B cell (primary cell): ENCODE results near the gene ANKRD37. TPM values are rescaled to one million over a fixed set of nuclear protein-coding genes. Genes with fewer than 3 reads are reported as not detected.
A peak's percentile ranks its signal among the peaks of the same experiment; 100 is the strongest.

ENCODE experiments used
- ATAC-seq: fragments of 200-7000 bp; cut with Tn5 transposase; one replicate; pipeline ENCODE4 v1.10.0; 2021; ENCODE audit warnings: low read depth, mild to moderate bottlenecking, moderate number of reproducible peaks, moderate library complexity
- CTCF ChIA-PET: fragments of 350-600 bp; sonication (Branson Sonifier 250); formaldehyde crosslinking; loops from one replicate; lab custom pipeline; 2021; ENCODE audit warnings: antibody characterized with exemption, inconsistent platforms; lab: Charles Lee
- POLR2A ChIA-PET: fragments of 350-600 bp; sonication (Branson Sonifier 250); formaldehyde crosslinking; loops from one replicate; lab custom pipeline; 2021; ENCODE audit warnings: antibody characterized with exemption; lab: Charles Lee
- DNase-seq: peaks from one replicate; pipeline ENCODE4 v3.0.0; 2013
- H2AFZ ChIP-seq: 2 replicates; pipeline ENCODE4 v1.6.1; 2012; ENCODE audit warnings: mild to moderate bottlenecking, low read depth, low read length; ENCODE audit not compliant: insufficient read depth, poor library complexity, severe bottlenecking
- H3K27ac ChIP-seq, 2 donors: 1 replicate in 1 of 2; 2 replicates in 1 of 2; pipeline ENCODE4 v1.5.1; 2012 to 2013; ENCODE audit warnings: low read length in 2 of 2, mild to moderate bottlenecking in 2 of 2, moderate library complexity in 1 of 2
- H3K27me3 ChIP-seq, 4 experiments: fragments of 200-600 bp in 1 of 4; sonication (generic) in 1 of 4; replicated peaks in 1 of 4; 1 replicate in 2 of 4; 2 replicates in 2 of 4; pipeline versions ENCODE4 v1.6.1 to v1.7.0; 2013 to 2016; ENCODE audit warnings: low read length in 3 of 4, mild to moderate bottlenecking in 2 of 4, mixed read lengths in 1 of 4, moderate library complexity in 1 of 4; ENCODE audit not compliant: insufficient read depth in 4 of 4, control insufficient read depth in 3 of 4; ENCODE audit errors: control extremely low read depth in 1 of 4
- H3K36me3 ChIP-seq, 2 experiments: replicated peaks in 1 of 2; 1 replicate in 1 of 2; 2 replicates in 1 of 2; pipeline versions ENCODE4 v1.6.1 to v1.7.1; 2013; ENCODE audit warnings: low read length in 1 of 2; ENCODE audit not compliant: insufficient read depth in 2 of 2, control insufficient read depth in 1 of 2; ENCODE audit errors: control extremely low read depth in 1 of 2, extremely low read depth in 1 of 2
- H3K4me1 ChIP-seq, 2 donors: fragments of 200-600 bp in 1 of 2; sonication (generic) in 1 of 2; 1 replicate in 1 of 2; 2 replicates in 1 of 2; pipeline versions ENCODE4 v1.5.1 to v1.6.1; 2013 to 2017; ENCODE audit warnings: low read length in 2 of 2; ENCODE audit not compliant: control insufficient read depth in 2 of 2, insufficient read depth in 2 of 2
- H3K4me2 ChIP-seq: replicated peaks from 2 replicates; pipeline ENCODE3; 2012; ENCODE audit warnings: mild to moderate bottlenecking, low read depth, low read length; ENCODE audit not compliant: poor library complexity, severe bottlenecking
- H3K4me3 ChIP-seq, 5 experiments: fragments of 200-600 bp in 1 of 5; sonication (generic) in 1 of 5; 1 replicate in 3 of 5; 2 replicates in 2 of 5; pipeline versions ENCODE4 v1.5.1 to v1.7.0; 2011 to 2016; ENCODE audit warnings: low read length in 4 of 5, mild to moderate bottlenecking in 4 of 5, low read depth in 2 of 5, control low read depth in 1 of 5, moderate library complexity in 1 of 5; ENCODE audit not compliant: insufficient read depth in 1 of 5; ENCODE audit errors: control extremely low read depth in 1 of 5, extremely low read depth in 1 of 5
- H3K79me2 ChIP-seq: fragments of 200-600 bp; sonication (generic); one replicate; pipeline ENCODE4 v1.6.0; 2016; ENCODE audit warnings: low read length; ENCODE audit not compliant: control insufficient read depth, insufficient read depth
- H3K9ac ChIP-seq: fragments of 200-600 bp; sonication (generic); 2 replicates; pipeline ENCODE4 v1.6.1; 2017; ENCODE audit warnings: mild to moderate bottlenecking, low read length, moderate library complexity
- H3K9me3 ChIP-seq, 3 donors: one replicate each; pipeline versions ENCODE4 v1.6.1 to v1.7.1; 2013; ENCODE audit warnings: low read length in 2 of 3; ENCODE audit not compliant: control insufficient read depth in 2 of 3, insufficient read depth in 1 of 3; ENCODE audit errors: control extremely low read depth in 1 of 3
- H4K20me1 ChIP-seq: 2 replicates; pipeline ENCODE4 v1.6.0; 2012; ENCODE audit warnings: mild to moderate bottlenecking, low read length; ENCODE audit not compliant: insufficient read depth, control insufficient read depth, poor library complexity, severe bottlenecking
- H3K27ac Mint-ChIP-seq: one replicate; pipeline ENCODE4 v1.8.0; 2021; ENCODE audit warnings: mixed read lengths
- H3K27me3 Mint-ChIP-seq: one replicate; pipeline ENCODE4 v1.8.0; 2021; ENCODE audit warnings: mixed read lengths
- H3K4me1 Mint-ChIP-seq: one replicate; pipeline ENCODE4 v1.8.0; 2021; ENCODE audit warnings: mixed read lengths
- H3K4me3 Mint-ChIP-seq: one replicate; pipeline ENCODE4 v1.8.0; 2021; ENCODE audit warnings: mixed read lengths
- H3K9me3 Mint-ChIP-seq: one replicate; pipeline ENCODE4 v1.8.0; 2022; ENCODE audit warnings: mixed read lengths; ENCODE audit not compliant: insufficient read depth
- CTCF ChIP-seq: fragments of 200-600 bp; IDR thresholded peaks from one replicate; pipeline ENCODE4 v1.8.0; 2022; ENCODE audit warnings: antibody characterized with exemption, mild to moderate bottlenecking
- EZH2 ChIP-seq: IDR thresholded peaks from 2 replicates; pipeline ENCODE4 v1.6.1; 2012; ENCODE audit warnings: borderline replicate concordance, low read depth, mild to moderate bottlenecking, moderate library complexity, low read length; ENCODE audit not compliant: insufficient read depth, poor library complexity, severe bottlenecking
- whole genome bisulfite sequencing: methylation state at CpG from one replicate; pipeline ENCODE4 v1.1.5; 2013; ENCODE audit warnings: missing lambda C conversion rate; ENCODE audit not compliant: insufficient coverage; 5-methylcytosine and 5-hydroxymethylcytosine counted together
- intact Hi-C: fragments of 100-400 bp; cut with micrococcal nuclease; formaldehyde crosslinking; loops from one replicate; pipeline ENCODE4 v1.10.0; 2022
- polyA plus RNA-seq: library from polyadenylated mRNA; depleted of rRNA; stranded (reverse); fragments of >200 nt; gene quantifications from 2 replicates; pipeline ENCODE4 v1.2.3, GENCODE V29; 2012
- total RNA-seq, 2 donors: library from RNA; stranded (reverse); fragments of 120-200 nt in 1 of 2; gene quantifications; 1 replicate in 1 of 2; 2 replicates in 1 of 2; pipeline versions ENCODE4 v1.2.3 to v1.2.4, GENCODE V29; 2013 to 2022

ANKRD37 gene
- total and polyA plus RNA-seq, 2 donors (not counting 1 experiment from before 2014, with no cell fraction given), result 29.6 to 30.6 TPM

GRCh38 chr4:185398618-185399017 is 2.0 kb downstream of the ANKRD37 start:
- H3K36me3 ChIP-seq, result peaks cover 0 to 13% of the 10 kb centered on the region in 2 experiments
- ATAC-seq (no peak), DNase-seq (peak; percentile 30)
- WGBS, result no CpG with 5 or more reads among the region's 2 CpGs
- intact Hi-C loops, result loop anchor here (5.0 to 10.0 kb wide), 4 partner anchors 571 to 1891 kb away; partner anchors contain the start of genes ACSL1, CYP4V2 and ING2
- peak overlapping the region in 1 of 2 donors; percentile 23 for H3K27ac ChIP-seq
- peak overlapping the region; percentile 56 for H3K4me3 Mint-ChIP-seq
- H3K9ac ChIP-seq, result no peak overlapping the region
- H3K4me1 ChIP-seq, result peaks cover 19 to 20% of the 10 kb centered on the region in 2 donors
- H3K4me2 ChIP-seq, result peak overlapping the region; percentile 9
- no peak for TF ChIP-seq EZH2
- no peak for TF ChIP-seq CTCF
- peaks cover 38% of the 10 kb centered on the region for H3K4me1 Mint-ChIP-seq
- H3K4me3 ChIP-seq, result no peak overlapping the region
- no peaks in the 10 kb centered on the region for H3K9me3 Mint-ChIP-seq
- H2AFZ ChIP-seq, result no peak overlapping the region
- no peaks in the 10 kb centered on the region for H4K20me1 ChIP-seq
- no peaks in the 10 kb centered on the region for H3K79me2 ChIP-seq
- no peaks in the 10 kb centered on the region for H3K9me3 ChIP-seq
- peak overlapping the region; percentile 50 for H3K27ac Mint-ChIP-seq
- H3K27me3 ChIP-seq, result no peaks in the 10 kb centered on the region
- H3K27me3 Mint-ChIP-seq, result no peaks in the 10 kb centered on the region
- POLR2A ChIA-PET, result interaction anchor here (1.4 kb wide), 1 partner anchor 27 kb away, joined by 8 read pairs; the partner anchor contains the start of gene UFSP2
- CTCF ChIA-PET, result interaction anchor here (0.6 to 1.7 kb wide), 3 partner anchors 10 to 175 kb away, joined by 3 to 6 read pairs (median 4); partner anchors contain the start of gene UFSP2

DNA sequence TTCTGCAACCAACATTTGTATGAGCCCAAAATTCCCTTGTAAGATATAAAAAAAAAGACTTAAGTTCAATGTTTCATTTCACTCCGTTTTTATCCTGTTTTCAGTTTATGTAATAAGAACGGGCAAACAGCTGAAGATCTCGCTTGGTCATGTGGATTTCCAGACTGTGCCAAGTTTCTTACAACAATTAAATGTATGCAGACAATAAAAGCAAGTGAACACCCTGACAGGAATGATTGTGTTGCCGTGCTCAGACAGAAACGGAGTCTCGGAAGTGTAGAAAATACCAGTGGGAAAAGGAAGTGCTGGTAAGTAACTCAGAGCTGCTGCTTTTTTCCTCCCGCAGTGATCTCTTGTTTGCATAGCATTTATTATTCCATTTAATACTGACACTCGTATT is 2.8 kb downstream of the ANKRD37 start:
- TF ChIP-seq EZH2 (no peak), CTCF (no peak)
- no peak overlapping the region for H3K4me3 ChIP-seq
- ChIA-PET POLR2A (no interaction called here), CTCF (interaction anchor here (0.6 to 1.7 kb wide), 2 partner anchors 26 to 176 kb away, joined by 3 to 6 read pairs; partner anchors contain the start of gene UFSP2)
- no peaks in the 10 kb centered on the region for H3K79me2 ChIP-seq
- Mint-ChIP-seq H3K27me3 (no peaks in the 10 kb centered on the region), H3K4me1 (peaks cover 33% of the 10 kb centered on the region), H3K9me3 (no peaks in the 10 kb centered on the region), H3K4me3 (no peak overlapping the region), H3K27ac (no peak overlapping the region)
- H3K4me1 ChIP-seq, result peaks cover 19% of the 10 kb centered on the region in 2 donors
- H4K20me1 ChIP-seq, result no peaks in the 10 kb centered on the region
- no peak overlapping the region for H2AFZ ChIP-seq
- no peak overlapping the region for H3K4me2 ChIP-seq
- no peaks in the 10 kb centered on the region for H3K27me3 ChIP-seq
- intact Hi-C loops, result loop anchor here (5.0 to 10.0 kb wide), 4 partner anchors 572 to 1892 kb away; partner anchors contain the start of genes ACSL1, CYP4V2 and ING2
- WGBS, result no CpG with 5 or more reads among the region's 8 CpGs
- H3K27ac ChIP-seq, result no peak overlapping the region
- DNase-seq, result no peak
- no peaks in the 10 kb centered on the region for H3K9me3 ChIP-seq
- ATAC-seq, result no peak
- H3K36me3 ChIP-seq, result peaks cover 0 to 13% of the 10 kb centered on the region in 2 experiments
- no peak overlapping the region for H3K9ac ChIP-seq
